Body of pancreas (tissue), 4 donors: ENCODE measurements around the gene PGLYRP4.

ENCODE experiments used
- POLR2A ChIP-seq, 3 donors: fragments of 450-650 bp; IDR thresholded peaks; one replicate each; pipeline ENCODE4 v1.6.1; 2016; ENCODE audit warnings: antibody characterized with exemption in 3 of 3, mild to moderate bottlenecking in 2 of 3
- TF ChIP-seq, protein P1 (sequence below), 7 experiments: fragments of 450-650 bp in 4 of 7; fragments of 200-600 bp in 3 of 7; sonication (generic) in 3 of 7; IDR thresholded peaks; one replicate each; pipeline ENCODE4 v1.5.1; 2016 to 2019; ENCODE audit warnings: antibody characterized with exemption in 7 of 7

- TF ChIP-seq, protein P1, sequence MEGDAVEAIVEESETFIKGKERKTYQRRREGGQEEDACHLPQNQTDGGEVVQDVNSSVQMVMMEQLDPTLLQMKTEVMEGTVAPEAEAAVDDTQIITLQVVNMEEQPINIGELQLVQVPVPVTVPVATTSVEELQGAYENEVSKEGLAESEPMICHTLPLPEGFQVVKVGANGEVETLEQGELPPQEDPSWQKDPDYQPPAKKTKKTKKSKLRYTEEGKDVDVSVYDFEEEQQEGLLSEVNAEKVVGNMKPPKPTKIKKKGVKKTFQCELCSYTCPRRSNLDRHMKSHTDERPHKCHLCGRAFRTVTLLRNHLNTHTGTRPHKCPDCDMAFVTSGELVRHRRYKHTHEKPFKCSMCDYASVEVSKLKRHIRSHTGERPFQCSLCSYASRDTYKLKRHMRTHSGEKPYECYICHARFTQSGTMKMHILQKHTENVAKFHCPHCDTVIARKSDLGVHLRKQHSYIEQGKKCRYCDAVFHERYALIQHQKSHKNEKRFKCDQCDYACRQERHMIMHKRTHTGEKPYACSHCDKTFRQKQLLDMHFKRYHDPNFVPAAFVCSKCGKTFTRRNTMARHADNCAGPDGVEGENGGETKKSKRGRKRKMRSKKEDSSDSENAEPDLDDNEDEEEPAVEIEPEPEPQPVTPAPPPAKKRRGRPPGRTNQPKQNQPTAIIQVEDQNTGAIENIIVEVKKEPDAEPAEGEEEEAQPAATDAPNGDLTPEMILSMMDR (IDR thresholded peaks at IDR 0.05): no peak
- no peak for TF ChIP-seq POLR2A (IDR thresholded peaks at IDR 0.05)
Observed at GRCh38 chr1:153346077-153346723, 2.4 kb downstream of the PGLYRP4 start.
